Activated naive CD4-positive, alpha-beta T cell treated with anti-CD3 and anti-CD28 coated beads, Interleukin-2, amount 50 U/mL, for 16 hours (primary cell): Measurements from ENCODE around the gene SET.

Source experiments
- DNase-seq: peaks from one replicate; pipeline ENCODE4 v3.0.0-alpha.2; 2020

Gene SET

GRCh38 chr9:128732576-128732975 is 43.6 kb downstream of the SET start:
- no peak for DNase-seq

- no peak for DNase-seq
Measured at GRCh38 chr9:128733256-128733655, 44.2 kb downstream of the SET start.

- no peak for DNase-seq
Measured at GRCh38 chr9:128735373-128735772, 46.4 kb downstream of the SET start.

GRCh38 chr9:128742401-128742800 is 53.4 kb downstream of the SET start:
- no peak for DNase-seq

- no peak for DNase-seq
Measured at GRCh38 chr9:128743421-128743820, 54.4 kb downstream of the SET start.
